ENCODE results near the gene FOXP1. TPM values are rescaled to one million over a fixed set of nuclear protein-coding genes. Genes with fewer than 3 reads are reported as not detected.

Gene FOXP1
- total and polyA plus RNA-seq, 2 of the 8 experiments (the other 6 are each of a cell fraction or from before 2014, with no cell fraction given) = 13.9 to 25.4 TPM

DNA sequence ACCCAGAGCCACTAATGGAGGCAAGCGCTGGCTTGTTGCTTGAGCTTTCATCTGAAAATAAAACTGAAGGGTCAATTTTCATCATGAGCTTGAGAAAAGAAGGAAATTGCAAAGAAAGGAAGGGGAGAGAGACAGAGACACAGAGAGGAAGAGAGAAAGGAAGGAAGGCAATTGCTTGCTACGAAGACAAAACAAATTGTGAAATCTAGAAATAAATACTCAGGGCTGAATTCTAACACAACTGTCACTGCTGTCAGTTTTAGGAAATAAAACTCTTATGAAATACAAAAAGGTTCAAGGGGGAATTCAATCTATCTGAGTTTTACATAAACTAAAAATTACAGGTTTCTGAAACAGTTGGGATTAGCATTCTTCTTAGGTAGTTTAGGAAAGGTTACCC is 36.7 kb downstream of the FOXP1 start:
- Histone ChIP-seq H3K36me3 (ENCODE audit: control insufficient read depth in 2 of 4, insufficient read depth in 4 of 4, low read length in 3 of 4) (no peaks in the 10 kb centered on the region; a peak in 1 of 8 replicates), H2BK12ac (ENCODE audit: low read depth, low read length) (no peak overlapping the region)
- CTCF ChIA-PET (ENCODE audit: partially characterized antibody) = interaction anchor here (0.6 to 0.8 kb wide), 2 partner anchors 389 to 540 kb away, joined by 3 read pairs; no protein-coding TSS in a partner anchor
- TF ChIP-seq SP2 (IDR thresholded peaks at IDR 0.05; ENCODE audit: low read length) (no peak), TCF12 (IDR thresholded peaks at IDR 0.05; ENCODE audit: low read depth, low read length) (no peak), SUZ12 (IDR thresholded peaks at IDR 0.05; ENCODE audit: low read length) (no peak), ZNF274 (IDR thresholded peaks at IDR 0.05; ENCODE audit: borderline replicate concordance, extremely low read depth, low read length) (no peak), KDM1A (IDR thresholded peaks at IDR 0.05; ENCODE audit: borderline replicate concordance, low read length) (no peak), NRF1 (IDR thresholded peaks at IDR 0.05; ENCODE audit: low read depth, low read length) (no peak), SIRT6 (IDR thresholded peaks at IDR 0.05; ENCODE audit: low read length) (no peak), SP4 (IDR thresholded peaks at IDR 0.05; ENCODE audit: low read length) (no peak), TBP (IDR thresholded peaks at IDR 0.05; ENCODE audit: low read depth, low read length) (no peak), CBX8 (IDR thresholded peaks at IDR 0.05; ENCODE audit: borderline replicate concordance, low read depth, low read length) (no peak), EZH2 (IDR thresholded peaks at IDR 0.05; ENCODE audit: low read depth, low read length, severe bottlenecking) (no peak), SIN3A (conservative IDR thresholded peaks at IDR 0.05 in 1 of 2, IDR thresholded peaks at IDR 0.05 in 1 of 2; ENCODE audit: low read depth in 1 of 2, low read length in 2 of 2) (no peak), SRF (IDR thresholded peaks at IDR 0.05; ENCODE audit: low read depth, low read length) (no peak), CEBPB (IDR thresholded peaks at IDR 0.05; ENCODE audit: low read depth, low read length) (no peak), SIX5 (IDR thresholded peaks at IDR 0.05; ENCODE audit: low read depth, low read length) (no peak), POLR2A (IDR thresholded peaks at IDR 0.05; ENCODE audit: control extremely low read depth in 1 of 2, low read depth in 2 of 2, low read length in 2 of 2) (no peak)

More for the DNA sequence above, 36.7 kb downstream of the FOXP1 start:
- H3K56ac ChIP-seq (replicated peaks; ENCODE audit: insufficient read length, low read depth, low read length) = no peak overlapping the region
- H3K18ac ChIP-seq (ENCODE audit: extremely low read depth, low read length) = no peak overlapping the region
- no peak overlapping the region for H4K91ac ChIP-seq (replicated peaks; ENCODE audit: insufficient read length, low read length)
- no peak overlapping the region for H3K9ac ChIP-seq (replicated peaks in 1 of 4; ENCODE audit: extremely low read depth in 1 of 4, low read depth in 3 of 4, low read length in 3 of 4)
- no peaks in the 10 kb centered on the region for H3K23me2 ChIP-seq (ENCODE audit: low read depth, low read length)
- no peak overlapping the region for H3K27ac ChIP-seq (ENCODE audit: low read depth, low read length)
- H2BK15ac ChIP-seq (ENCODE audit: low read length) = no peak overlapping the region
- H2BK20ac ChIP-seq (ENCODE audit: low read length) = no peak overlapping the region
- DNase-seq (ENCODE audit: low read depth in 1 of 2, low spot score in 2 of 2) = no peak
- H2AFZ ChIP-seq (ENCODE audit: low read length) = no peak overlapping the region
- no peaks in the 10 kb centered on the region for H3K79me1 ChIP-seq (ENCODE audit: low read depth, low read length)
- H3K23ac ChIP-seq (ENCODE audit: insufficient read length) = no peak overlapping the region
- H4K8ac ChIP-seq (ENCODE audit: extremely low read depth, insufficient read depth, low read length) = no peak overlapping the region
- no peak overlapping the region for H2BK120ac ChIP-seq (replicated peaks; ENCODE audit: low read depth, low read length)
- H3K9me3 ChIP-seq (ENCODE audit: insufficient read depth in 2 of 2, low read depth in 1 of 2, low read length in 1 of 2) = no peaks in the 10 kb centered on the region
- H3K79me2 ChIP-seq (ENCODE audit: control insufficient read depth in 1 of 2, insufficient read depth in 2 of 2, low read length in 2 of 2) = no peaks in the 10 kb centered on the region
- H2BK5ac ChIP-seq (ENCODE audit: low read depth, low read length) = no peak overlapping the region
- 93% methylated on average over 2 of the region's 2 CpGs; no CpG with 5 or more reads in 1 of the 2 experiments for WGBS, 2 experiments (ENCODE audit: extremely low coverage in 1 of 2, insufficient coverage in 1 of 2, insufficient read length in 1 of 2, insufficient replicate concordance in 2 of 2, low coverage in 1 of 2, low lambda C conversion rate in 2 of 2, missing lambda C conversion rate in 1 of 2)
- peaks cover 0 to 11% (median 5%) of the 10 kb centered on the region in 4 experiments; a peak in 5 of 7 replicates for H3K4me1 ChIP-seq (replicated peaks in 1 of 4; ENCODE audit: control insufficient read depth in 3 of 4, insufficient read depth in 4 of 4, low read length in 3 of 4)
- no peak overlapping the region for H3K4me2 ChIP-seq (ENCODE audit: insufficient read depth in 1 of 2, low read depth in 2 of 2, low read length in 2 of 2)
- H4K5ac ChIP-seq (ENCODE audit: insufficient read length, low read depth, low read length) = no peak overlapping the region
- H3K27me3 ChIP-seq (replicated peaks in 1 of 4; ENCODE audit: control insufficient read depth in 3 of 4, extremely low read depth in 1 of 4, insufficient read depth in 3 of 4, low read length in 3 of 4) = no peaks in the 10 kb centered on the region
- no peak overlapping the region for H3K4ac ChIP-seq (replicated peaks; ENCODE audit: insufficient read length, low read depth, low read length)
- no peak for FAIRE-seq
- no peak overlapping the region for H2AK5ac ChIP-seq (ENCODE audit: low read depth, low read length)
- no peak overlapping the region for H3K14ac ChIP-seq (ENCODE audit: insufficient read length)
- POLR2A ChIA-PET (ENCODE audit: partially characterized antibody) = no interaction called here
- peaks cover 2% of the 10 kb centered on the region in 2 experiments for H4K20me1 ChIP-seq (replicated peaks in 1 of 2; ENCODE audit: control insufficient read depth in 1 of 2, insufficient read depth in 2 of 2, low read length in 2 of 2)
- no peak overlapping the region for H3K4me3 ChIP-seq (ENCODE audit: extremely low read depth in 1 of 4, insufficient read depth in 2 of 4, low read depth in 3 of 4, low read length in 4 of 4)

All from H1 (cell line).